ENCODE data around the gene RASSF9.

Gene RASSF9

DNA sequence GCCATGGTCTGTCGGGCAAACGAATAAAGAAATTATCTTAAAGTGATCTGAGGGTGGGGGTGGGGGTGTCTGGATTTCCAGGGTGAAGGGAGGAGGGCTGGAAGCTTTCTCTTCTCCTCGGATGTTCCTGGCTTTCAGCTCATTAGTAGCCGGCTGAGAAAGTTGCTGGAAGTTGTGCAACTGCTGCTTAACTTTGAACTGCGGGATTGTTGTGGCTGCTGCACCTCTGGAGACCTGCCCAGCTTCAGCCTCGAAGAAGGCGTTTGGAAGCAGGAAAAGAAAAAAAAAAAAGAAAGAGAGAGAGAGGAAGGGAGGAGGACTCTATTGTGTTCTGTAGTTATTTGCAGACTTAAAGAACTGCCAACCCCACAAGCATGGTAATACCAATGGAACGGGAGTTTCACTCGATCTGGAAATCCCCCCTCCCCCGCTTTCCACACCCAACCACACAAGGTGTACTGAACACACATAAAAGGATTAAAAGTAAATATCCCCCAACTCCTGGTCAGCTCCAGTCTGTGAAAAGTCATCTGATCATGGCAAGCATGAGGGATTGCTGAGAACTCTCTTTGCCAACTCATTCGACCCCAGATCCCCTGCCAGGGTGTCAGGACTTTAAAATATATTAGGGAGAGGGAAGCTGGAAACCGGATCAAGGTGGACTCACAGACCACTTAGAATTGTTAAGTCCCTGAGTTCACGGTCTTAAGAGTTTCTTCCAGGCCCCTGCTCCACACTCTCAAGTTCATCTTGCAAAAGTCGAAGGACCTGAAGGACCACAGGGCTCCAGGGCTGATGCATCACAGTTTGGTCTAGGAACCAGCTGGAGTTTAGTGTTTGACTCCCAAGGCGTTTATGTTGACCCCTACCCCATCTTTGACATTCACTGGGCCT, at the start of gene RASSF9:
RASSF9 (minus strand) TSS at position 213 of the 894 bp plus-strand sequence; CDS start at position 5, 208 bp downstream.
- TF ChIP-seq, protein P1, sequence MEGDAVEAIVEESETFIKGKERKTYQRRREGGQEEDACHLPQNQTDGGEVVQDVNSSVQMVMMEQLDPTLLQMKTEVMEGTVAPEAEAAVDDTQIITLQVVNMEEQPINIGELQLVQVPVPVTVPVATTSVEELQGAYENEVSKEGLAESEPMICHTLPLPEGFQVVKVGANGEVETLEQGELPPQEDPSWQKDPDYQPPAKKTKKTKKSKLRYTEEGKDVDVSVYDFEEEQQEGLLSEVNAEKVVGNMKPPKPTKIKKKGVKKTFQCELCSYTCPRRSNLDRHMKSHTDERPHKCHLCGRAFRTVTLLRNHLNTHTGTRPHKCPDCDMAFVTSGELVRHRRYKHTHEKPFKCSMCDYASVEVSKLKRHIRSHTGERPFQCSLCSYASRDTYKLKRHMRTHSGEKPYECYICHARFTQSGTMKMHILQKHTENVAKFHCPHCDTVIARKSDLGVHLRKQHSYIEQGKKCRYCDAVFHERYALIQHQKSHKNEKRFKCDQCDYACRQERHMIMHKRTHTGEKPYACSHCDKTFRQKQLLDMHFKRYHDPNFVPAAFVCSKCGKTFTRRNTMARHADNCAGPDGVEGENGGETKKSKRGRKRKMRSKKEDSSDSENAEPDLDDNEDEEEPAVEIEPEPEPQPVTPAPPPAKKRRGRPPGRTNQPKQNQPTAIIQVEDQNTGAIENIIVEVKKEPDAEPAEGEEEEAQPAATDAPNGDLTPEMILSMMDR (IDR thresholded peaks at IDR 0.05; ENCODE audit: control insufficient read depth, extremely low read depth, insufficient read depth), result no peak
- 0 out of 2 replicates have a peak within 1 kb of the TSS, but pooled peaks have one; percentile 9 for H3K4me3 ChIP-seq (ENCODE audit: low read depth, low read length)
- DNase-seq (ENCODE audit: low read depth), result peak; percentile 4

DNA sequence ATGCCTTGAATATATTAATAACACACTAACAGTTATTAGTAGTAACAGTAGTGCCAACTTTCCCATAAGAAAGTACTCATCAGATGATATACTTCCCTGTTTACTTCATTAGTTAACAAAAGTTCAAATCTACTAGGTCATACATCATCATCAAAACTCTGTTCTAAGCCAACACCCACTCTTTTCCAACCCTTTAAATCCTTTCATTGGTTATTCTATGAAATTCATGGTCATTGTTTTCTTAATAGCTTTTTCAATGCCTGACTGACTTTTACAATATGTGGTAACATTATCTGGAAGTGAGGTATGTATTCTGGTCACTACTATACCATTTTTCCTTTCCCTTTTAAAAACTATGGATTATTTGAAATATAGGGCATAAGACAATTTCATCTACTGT, 47.6 kb upstream of the RASSF9 start:
- H3K4me3 ChIP-seq (ENCODE audit: low read depth, low read length), result no peak overlapping the region
- no peak for DNase-seq (ENCODE audit: low read depth)
- TF ChIP-seq, protein P1 (IDR thresholded peaks at IDR 0.05; ENCODE audit: control insufficient read depth, extremely low read depth, insufficient read depth), result no peak

DNA sequence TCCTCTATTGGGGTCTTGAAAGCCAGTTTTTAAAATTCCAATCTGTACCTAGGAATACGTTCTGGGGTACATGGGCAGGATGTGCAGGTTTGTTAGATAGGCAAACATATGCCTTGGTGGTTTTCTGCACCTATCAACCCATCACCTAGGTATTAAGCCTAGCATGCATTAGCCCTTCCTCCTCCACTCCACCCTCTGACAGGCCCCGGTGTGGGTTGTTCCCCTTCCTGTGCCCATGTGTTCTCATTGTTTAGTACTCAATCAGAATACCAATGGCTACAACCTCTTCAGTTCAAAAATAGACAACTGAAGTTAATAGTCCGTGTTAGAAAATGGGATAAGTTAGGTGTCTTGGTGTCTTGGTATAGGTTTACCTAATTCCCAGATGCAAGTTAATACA, 41.2 kb upstream of the RASSF9 start:
- DNase-seq (ENCODE audit: low read depth), result no peak
- TF ChIP-seq, protein P1 (IDR thresholded peaks at IDR 0.05; ENCODE audit: control insufficient read depth, extremely low read depth, insufficient read depth), result no peak
- no peak overlapping the region for H3K4me3 ChIP-seq (ENCODE audit: low read depth, low read length)

DNA sequence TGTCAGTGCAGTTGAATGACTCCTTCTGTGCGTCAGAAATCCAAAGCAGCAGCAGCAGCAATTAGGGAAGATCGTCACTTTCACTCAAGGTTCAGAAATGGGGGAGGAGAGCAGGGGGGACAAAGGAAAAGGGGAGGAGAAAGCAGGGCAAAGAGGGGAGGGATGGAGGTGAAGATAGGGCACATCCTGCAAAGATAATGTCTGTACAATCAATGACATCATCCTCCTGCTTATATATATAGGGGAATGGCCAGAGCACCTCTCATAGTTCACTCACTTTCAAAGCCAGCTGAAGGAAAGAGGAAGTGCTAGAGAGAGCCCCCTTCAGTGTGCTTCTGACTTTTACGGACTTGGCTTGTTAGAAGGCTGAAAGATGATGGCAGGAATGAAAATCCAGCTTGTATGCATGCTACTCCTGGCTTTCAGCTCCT, 37.8 kb upstream of the RASSF9 start, which contains the start of gene NTS:
NTS (plus strand) TSS at position 265 of the 431 bp plus-strand sequence; CDS start at position 374, 109 bp downstream.
- TF ChIP-seq, protein P1 (IDR thresholded peaks at IDR 0.05; ENCODE audit: control insufficient read depth, extremely low read depth, insufficient read depth), result no peak
- DNase-seq (ENCODE audit: low read depth), result no peak
- H3K4me3 ChIP-seq (ENCODE audit: low read depth, low read length), result no peak within 1 kb of the TSS

DNA sequence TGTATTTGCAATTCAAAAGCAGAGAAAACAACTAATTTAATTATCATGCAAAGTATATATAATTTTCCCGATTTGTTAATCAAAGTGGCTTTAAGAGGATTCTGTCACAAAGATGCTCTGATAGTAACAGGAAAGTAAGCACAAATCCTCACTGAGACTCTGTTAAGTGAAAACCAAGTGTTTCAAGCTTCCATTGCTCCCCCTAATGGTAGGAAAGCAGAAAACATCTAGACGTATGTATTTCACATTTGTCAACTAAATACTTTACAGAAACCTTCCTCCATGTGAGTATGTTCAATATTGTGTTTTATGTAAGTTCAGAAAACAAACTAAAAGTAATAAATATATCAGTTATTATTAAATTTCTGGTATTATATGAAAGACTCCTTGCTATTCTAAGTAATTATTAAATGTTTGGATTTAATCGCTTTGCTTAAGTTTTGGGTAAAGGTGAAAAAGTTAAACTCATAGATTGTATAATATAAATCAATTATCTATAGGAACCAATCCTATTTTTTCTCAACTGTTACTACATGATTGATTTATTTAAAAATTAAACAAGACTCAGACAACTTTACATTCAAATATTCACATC, 36.4 kb upstream of the RASSF9 start:
- no peak overlapping the region for H3K4me3 ChIP-seq (ENCODE audit: low read depth, low read length)
- DNase-seq (ENCODE audit: low read depth), result peak; percentile 26
- TF ChIP-seq, protein P1 (IDR thresholded peaks at IDR 0.05; ENCODE audit: control insufficient read depth, extremely low read depth, insufficient read depth), result peak; percentile 66

DNA sequence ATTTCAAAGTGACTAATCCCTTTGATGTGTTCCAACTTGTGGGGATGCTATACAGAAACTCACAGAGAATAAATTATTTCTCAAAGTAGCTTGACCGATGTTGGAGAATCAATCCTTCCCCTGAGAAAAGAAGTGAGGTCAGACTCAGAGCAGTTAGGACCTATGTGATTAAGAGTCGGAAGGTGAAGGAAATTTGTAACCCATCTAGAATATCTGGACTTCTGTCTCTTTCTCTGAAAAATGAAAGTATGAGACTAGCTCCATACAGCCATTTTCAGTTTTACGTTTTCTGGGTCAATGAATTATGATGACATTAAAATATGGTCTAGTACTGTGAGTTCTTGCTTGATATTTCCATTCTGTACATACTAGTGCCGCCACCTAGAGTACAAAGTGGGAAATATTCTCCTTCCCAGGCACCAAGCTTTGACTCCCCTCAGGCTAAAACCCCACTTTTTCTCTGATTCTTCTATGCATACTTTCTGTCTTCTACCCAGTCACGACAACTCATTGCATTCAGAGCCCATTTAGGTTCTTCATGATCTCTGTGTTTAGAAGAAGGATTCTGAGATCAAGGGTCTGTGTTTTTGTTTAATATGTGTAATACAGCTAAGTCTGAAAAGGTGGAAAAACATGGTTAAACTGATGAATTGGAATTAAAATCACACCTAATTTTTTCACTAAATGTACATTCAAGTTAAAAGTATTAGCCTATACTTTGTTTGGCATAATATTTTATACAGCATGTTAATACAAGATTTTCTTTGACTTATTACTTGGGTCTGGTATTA, 31.0 kb upstream of the RASSF9 start:
- TF ChIP-seq, protein P1 (IDR thresholded peaks at IDR 0.05; ENCODE audit: control insufficient read depth, extremely low read depth, insufficient read depth), result peak; percentile 65
- DNase-seq (ENCODE audit: low read depth), result peak; percentile 14
- no peak overlapping the region for H3K4me3 ChIP-seq (ENCODE audit: low read depth, low read length)

Data from LNCaP clone FGC (cell line).